ENCODE results near the gene BBX. TPM values are rescaled to one million over a fixed set of nuclear protein-coding genes. Genes with fewer than 3 reads are reported as not detected.

Gene BBX
- total and polyA plus RNA-seq, 4 donors, result 10.0 to 77.8 (median 45.0) TPM

DNA sequence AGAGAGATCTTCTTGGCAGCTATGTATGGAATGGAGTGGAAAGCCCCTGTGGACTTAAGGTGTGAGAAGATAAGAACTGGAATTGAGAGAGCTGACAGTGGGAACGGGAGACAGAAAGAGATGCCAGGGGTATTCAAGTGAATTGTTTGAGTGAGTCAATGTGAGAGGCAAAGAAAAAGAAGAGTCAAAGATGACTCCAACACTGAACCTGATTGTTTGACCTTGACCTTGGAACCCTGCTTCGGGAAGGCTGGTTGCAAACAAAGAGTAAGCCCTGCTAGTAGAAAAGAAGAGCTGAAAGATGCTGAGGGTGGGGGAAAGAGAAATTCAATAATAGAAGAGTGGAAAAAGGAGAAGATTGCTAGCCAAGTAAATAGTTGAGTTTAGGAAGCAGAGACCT is 238.6 kb downstream of the BBX start:
- H3K36me3 ChIP-seq (ENCODE audit: control insufficient read depth in 1 of 2, insufficient read depth in 2 of 2, low read length in 1 of 2), result no peaks in the 10 kb centered on the region
- no peaks in the 10 kb centered on the region for H3K9me3 ChIP-seq (ENCODE audit: control insufficient read depth, low read length)
- no peaks in the 10 kb centered on the region for H3K4me1 ChIP-seq (ENCODE audit: control insufficient read depth in 1 of 2, insufficient read depth in 2 of 2, low read length in 2 of 2)
- DNase-seq, result no peak
- WGBS, 2 donors, result 90 to 94% methylated on average over 2 of the region's 2 CpGs
- H3K4me3 ChIP-seq (ENCODE audit: low read length in 2 of 2), result no peak overlapping the region
- H3K27me3 ChIP-seq (ENCODE audit: control insufficient read depth in 1 of 2, insufficient read depth in 2 of 2, low read length in 1 of 2), result no peaks in the 10 kb centered on the region
- no peak for ATAC-seq (ENCODE audit: low FRiP score)
- H3K27ac ChIP-seq (ENCODE audit: low read depth in 1 of 2, low read length in 2 of 2), result no peak overlapping the region
- intact Hi-C loops (cut with DNase I), result no loop called here

DNA sequence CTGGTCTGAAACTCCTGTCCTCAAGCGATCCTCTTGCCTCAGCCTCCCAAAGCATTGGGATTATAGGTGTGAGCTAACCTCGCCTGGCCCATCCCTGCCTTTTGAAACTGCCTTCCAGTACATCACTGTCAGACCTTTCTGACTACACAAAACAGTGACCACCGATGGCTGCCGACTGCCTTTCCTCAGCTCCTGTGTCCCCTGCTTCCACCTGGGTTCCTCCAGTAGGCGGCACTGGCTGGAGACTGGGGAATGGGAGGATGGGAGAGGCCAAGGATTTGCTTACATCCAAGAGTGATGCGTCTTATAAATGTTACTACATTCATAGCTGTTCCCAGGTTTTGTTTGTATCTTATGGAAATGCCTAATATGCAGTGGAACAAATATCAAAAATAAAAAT is 242.8 kb downstream of the BBX start:
- no peaks in the 10 kb centered on the region for H3K36me3 ChIP-seq (ENCODE audit: control insufficient read depth in 1 of 2, insufficient read depth in 2 of 2, low read length in 1 of 2)
- no peak overlapping the region for H3K4me3 ChIP-seq (ENCODE audit: low read length in 2 of 2)
- DNase-seq (no peak), ATAC-seq (ENCODE audit: low FRiP score) (no peak)
- H3K9me3 ChIP-seq (ENCODE audit: control insufficient read depth, low read length), result no peaks in the 10 kb centered on the region
- H3K4me1 ChIP-seq (ENCODE audit: control insufficient read depth in 1 of 2, insufficient read depth in 2 of 2, low read length in 2 of 2), result no peaks in the 10 kb centered on the region
- intact Hi-C loops (cut with DNase I), result no loop called here
- 92 to 98% methylated on average over 6 of the region's 6 CpGs for WGBS, 2 donors
- H3K27ac ChIP-seq (ENCODE audit: low read depth in 1 of 2, low read length in 2 of 2), result no peak overlapping the region
- no peaks in the 10 kb centered on the region for H3K27me3 ChIP-seq (ENCODE audit: control insufficient read depth in 1 of 2, insufficient read depth in 2 of 2, low read length in 1 of 2)

GRCh38 chr3:107767897-107768605 is 245.3 kb downstream of the BBX start:
- Histone ChIP-seq H3K27ac (ENCODE audit: low read depth in 1 of 2, low read length in 2 of 2) (no peak overlapping the region), H3K9me3 (ENCODE audit: control insufficient read depth, low read length) (no peaks in the 10 kb centered on the region), H3K27me3 (ENCODE audit: control insufficient read depth in 1 of 2, insufficient read depth in 2 of 2, low read length in 1 of 2) (no peaks in the 10 kb centered on the region), H3K4me3 (ENCODE audit: low read length in 2 of 2) (no peak overlapping the region), H3K4me1 (ENCODE audit: control insufficient read depth in 1 of 2, insufficient read depth in 2 of 2, low read length in 2 of 2) (no peaks in the 10 kb centered on the region), H3K36me3 (ENCODE audit: control insufficient read depth in 1 of 2, insufficient read depth in 2 of 2, low read length in 1 of 2) (no peaks in the 10 kb centered on the region)
- 88 to 90% methylated on average over 8 of the region's 8 CpGs for WGBS, 2 donors
- DNase-seq (no peak), ATAC-seq (ENCODE audit: low FRiP score) (no peak)
- intact Hi-C loops (cut with DNase I), result no loop called here

GRCh38 chr3:107769882-107770281 is 247.1 kb downstream of the BBX start:
- Histone ChIP-seq H3K9me3 (ENCODE audit: control insufficient read depth, low read length) (no peaks in the 10 kb centered on the region), H3K36me3 (ENCODE audit: control insufficient read depth in 1 of 2, insufficient read depth in 2 of 2, low read length in 1 of 2) (no peaks in the 10 kb centered on the region), H3K27me3 (ENCODE audit: control insufficient read depth in 1 of 2, insufficient read depth in 2 of 2, low read length in 1 of 2) (no peaks in the 10 kb centered on the region), H3K4me3 (ENCODE audit: low read length in 2 of 2) (no peak overlapping the region), H3K27ac (ENCODE audit: low read depth in 1 of 2, low read length in 2 of 2) (no peak overlapping the region), H3K4me1 (ENCODE audit: control insufficient read depth in 1 of 2, insufficient read depth in 2 of 2, low read length in 2 of 2) (no peaks in the 10 kb centered on the region)
- intact Hi-C loops (cut with DNase I), result no loop called here
- no peak for ATAC-seq (ENCODE audit: low FRiP score)
- whole genome bisulfite sequencing, 2 donors, result 96% methylated on average over 3 of the region's 3 CpGs
- DNase-seq, result no peak

- Histone ChIP-seq H3K4me1 (ENCODE audit: control insufficient read depth in 1 of 2, insufficient read depth in 2 of 2, low read length in 2 of 2) (no peaks in the 10 kb centered on the region), H3K4me3 (ENCODE audit: low read length in 2 of 2) (no peak overlapping the region), H3K9me3 (ENCODE audit: control insufficient read depth, low read length) (no peaks in the 10 kb centered on the region), H3K27ac (ENCODE audit: low read depth in 1 of 2, low read length in 2 of 2) (no peak overlapping the region), H3K36me3 (ENCODE audit: control insufficient read depth in 1 of 2, insufficient read depth in 2 of 2, low read length in 1 of 2) (no peaks in the 10 kb centered on the region), H3K27me3 (ENCODE audit: control insufficient read depth in 1 of 2, insufficient read depth in 2 of 2, low read length in 1 of 2) (no peaks in the 10 kb centered on the region)
- intact Hi-C loops (cut with DNase I), result no loop called here
- DNase-seq, result no peak
- WGBS, 2 donors, result 89 to 93% methylated on average over 6 of the region's 6 CpGs
- no peak for ATAC-seq (ENCODE audit: low FRiP score)
Observed at GRCh38 chr3:107772016-107772415, 249.3 kb downstream of the BBX start.

DNA sequence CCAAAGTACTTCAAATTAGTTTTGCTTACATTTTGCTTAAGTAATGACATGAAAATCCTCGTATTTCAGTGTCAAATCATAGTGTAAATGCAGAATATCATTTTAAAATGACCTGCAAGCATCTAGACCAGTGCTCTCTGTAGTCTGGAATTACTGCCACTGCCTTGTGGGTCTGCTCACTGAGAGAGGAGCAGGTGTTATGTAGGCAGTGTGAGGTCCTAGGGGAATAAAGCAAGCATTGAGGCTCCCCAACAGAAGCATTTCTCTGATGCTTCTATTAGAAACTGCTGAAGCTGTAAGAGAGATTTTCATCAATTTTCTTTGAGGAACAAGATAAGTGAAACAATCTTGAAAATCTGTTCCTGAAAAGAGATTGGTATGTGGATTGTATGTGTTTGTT is 253.2 kb downstream of the BBX start:
- H3K4me1 ChIP-seq (ENCODE audit: control insufficient read depth in 1 of 2, insufficient read depth in 2 of 2, low read length in 2 of 2), result no peaks in the 10 kb centered on the region
- no peak overlapping the region for H3K27ac ChIP-seq (ENCODE audit: low read depth in 1 of 2, low read length in 2 of 2)
- no peaks in the 10 kb centered on the region for H3K36me3 ChIP-seq (ENCODE audit: control insufficient read depth in 1 of 2, insufficient read depth in 2 of 2, low read length in 1 of 2)
- no peaks in the 10 kb centered on the region for H3K27me3 ChIP-seq (ENCODE audit: control insufficient read depth in 1 of 2, insufficient read depth in 2 of 2, low read length in 1 of 2)
- no peak for DNase-seq
- WGBS, 2 donors, result 88 to 91% methylated on average over 1 of the region's 1 CpG
- H3K4me3 ChIP-seq (ENCODE audit: low read length in 2 of 2), result no peak overlapping the region
- H3K9me3 ChIP-seq (ENCODE audit: control insufficient read depth, low read length), result no peaks in the 10 kb centered on the region
- intact Hi-C loops (cut with DNase I), result no loop called here
- ATAC-seq (ENCODE audit: low FRiP score), result no peak

DNA sequence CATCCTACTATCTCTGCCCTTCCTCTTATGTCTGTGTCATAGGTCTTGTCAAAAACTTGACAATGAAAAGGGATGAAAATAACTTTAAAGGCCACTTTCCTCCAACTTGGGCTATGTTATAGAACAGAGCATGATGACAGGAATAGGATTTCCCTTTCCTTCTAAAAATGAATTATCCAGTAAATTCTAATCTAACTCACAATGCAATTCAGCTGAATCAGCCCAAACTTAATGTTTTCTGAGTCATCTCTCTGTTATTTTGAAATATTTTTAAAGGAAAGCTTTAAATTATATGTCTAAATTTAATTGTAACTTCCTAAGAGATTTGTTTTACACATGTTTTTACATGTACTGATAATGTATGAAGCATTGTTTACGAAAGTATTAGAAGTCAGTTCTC is 258.5 kb downstream of the BBX start:
- intact Hi-C loops (cut with DNase I), result no loop called here
- Histone ChIP-seq H3K4me1 (ENCODE audit: control insufficient read depth in 1 of 2, insufficient read depth in 2 of 2, low read length in 2 of 2) (peaks cover 0 to 2% of the 10 kb centered on the region in 2 donors), H3K27ac (ENCODE audit: low read depth in 1 of 2, low read length in 2 of 2) (no peak overlapping the region), H3K27me3 (ENCODE audit: control insufficient read depth in 1 of 2, insufficient read depth in 2 of 2, low read length in 1 of 2) (no peaks in the 10 kb centered on the region), H3K9me3 (ENCODE audit: control insufficient read depth, low read length) (no peaks in the 10 kb centered on the region), H3K36me3 (ENCODE audit: control insufficient read depth in 1 of 2, insufficient read depth in 2 of 2, low read length in 1 of 2) (peaks cover 0 to 3% of the 10 kb centered on the region in 2 donors), H3K4me3 (ENCODE audit: low read length in 2 of 2) (no peak overlapping the region)
- ATAC-seq (ENCODE audit: low FRiP score) (no peak), DNase-seq (no peak)
- 95 to 97% methylated on average over 1 of the region's 1 CpG for WGBS, 2 donors

- Histone ChIP-seq H3K36me3 (ENCODE audit: control insufficient read depth in 1 of 2, insufficient read depth in 2 of 2, low read length in 1 of 2) (peaks cover 0 to 3% of the 10 kb centered on the region in 2 donors), H3K9me3 (ENCODE audit: control insufficient read depth, low read length) (no peaks in the 10 kb centered on the region)
Observed at GRCh38 chr3:107782054-107782453, 259.3 kb downstream of the BBX start.

GRCh38 chr3:107790612-107791011 is 267.9 kb downstream of the BBX start:
- Histone ChIP-seq H3K9me3 (ENCODE audit: control insufficient read depth, low read length) (peaks cover 2% of the 10 kb centered on the region), H3K27me3 (ENCODE audit: control insufficient read depth in 1 of 2, insufficient read depth in 2 of 2, low read length in 1 of 2) (no peaks in the 10 kb centered on the region), H3K27ac (ENCODE audit: low read depth in 1 of 2, low read length in 2 of 2) (no peak overlapping the region), H3K4me1 (ENCODE audit: control insufficient read depth in 1 of 2, insufficient read depth in 2 of 2, low read length in 2 of 2) (peaks cover 1 to 6% of the 10 kb centered on the region in 2 donors), H3K36me3 (ENCODE audit: control insufficient read depth in 1 of 2, insufficient read depth in 2 of 2, low read length in 1 of 2) (peaks cover 0 to 4% of the 10 kb centered on the region in 2 donors), H3K4me3 (ENCODE audit: low read length in 2 of 2) (no peak overlapping the region)
- intact Hi-C loops (cut with DNase I), result loop anchor here in 1 of 2 donors (5.0 kb wide), 1 partner anchor 38 kb away; no protein-coding TSS in a partner anchor
- WGBS, 2 donors, result 94 to 95% methylated on average over 6 of the region's 6 CpGs
- no peak for ATAC-seq (ENCODE audit: low FRiP score)
- no peak for DNase-seq

More at GRCh38 chr3:107782054-107782453, 259.3 kb downstream of the BBX start:
- Histone ChIP-seq H3K27ac (ENCODE audit: low read depth in 1 of 2, low read length in 2 of 2) (no peak overlapping the region), H3K4me3 (ENCODE audit: low read length in 2 of 2) (no peak overlapping the region), H3K27me3 (ENCODE audit: control insufficient read depth in 1 of 2, insufficient read depth in 2 of 2, low read length in 1 of 2) (no peaks in the 10 kb centered on the region), H3K4me1 (ENCODE audit: control insufficient read depth in 1 of 2, insufficient read depth in 2 of 2, low read length in 2 of 2) (peaks cover 0 to 2% of the 10 kb centered on the region in 2 donors)
- no peak for ATAC-seq (ENCODE audit: low FRiP score)
- intact Hi-C loops (cut with DNase I), result no loop called here
- DNase-seq, result no peak
- WGBS, 2 donors, result 97% methylated on average over 2 of the region's 2 CpGs

All from aorta (tissue), 5 donors.